Upper lobe of left lung (tissue), 4 donors: ENCODE data around the gene DYRK2.

ENCODE experiments used
- CTCF ChIP-seq, 6 experiments: fragments of 450-650 bp in 4 of 6; fragments of 200-600 bp in 2 of 6; sonication (generic) in 2 of 6; IDR thresholded peaks; one replicate each; pipeline ENCODE4 v1.5.1; 2016 to 2019; ENCODE audit warnings: antibody characterized with exemption in 6 of 6
- EP300 ChIP-seq, 4 donors: sonication (generic); formaldehyde crosslinking; IDR thresholded peaks; one replicate each; pipeline ENCODE4 v1.5.1; 2017; ENCODE audit warnings: antibody characterized with exemption in 4 of 4, control low read depth in 2 of 4
- POLR2A ChIP-seq, 4 donors: fragments of 450-650 bp; IDR thresholded peaks; one replicate each; pipeline ENCODE4 v1.5.1; 2016 to 2017; ENCODE audit warnings: antibody characterized with exemption in 4 of 4, mild to moderate bottlenecking in 2 of 4
- POLR2AphosphoS5 ChIP-seq, 2 donors: sonication (generic); formaldehyde crosslinking; IDR thresholded peaks; one replicate each; pipeline ENCODE4 v1.5.1; 2017; ENCODE audit warnings: antibody characterized with exemption in 2 of 2

GRCh38 chr12:67659292-67659691 lies 10.7 kb downstream of the DYRK2 start:
- TF ChIP-seq CTCF (IDR thresholded peaks at IDR 0.05), result no peak
- no peak for TF ChIP-seq POLR2AphosphoS5 (IDR thresholded peaks at IDR 0.05)
- no peak for TF ChIP-seq POLR2A (IDR thresholded peaks at IDR 0.05)
- no peak for TF ChIP-seq EP300 (IDR thresholded peaks at IDR 0.05)
